Measurements from ENCODE around the gene MADCAM1.
"Not testable (repeated sequence)": the region's sequence is repeated elsewhere in the genome, so short reads cannot be mapped to it uniquely, and the experiment has no call there.

The MADCAM1 gene

DNA sequence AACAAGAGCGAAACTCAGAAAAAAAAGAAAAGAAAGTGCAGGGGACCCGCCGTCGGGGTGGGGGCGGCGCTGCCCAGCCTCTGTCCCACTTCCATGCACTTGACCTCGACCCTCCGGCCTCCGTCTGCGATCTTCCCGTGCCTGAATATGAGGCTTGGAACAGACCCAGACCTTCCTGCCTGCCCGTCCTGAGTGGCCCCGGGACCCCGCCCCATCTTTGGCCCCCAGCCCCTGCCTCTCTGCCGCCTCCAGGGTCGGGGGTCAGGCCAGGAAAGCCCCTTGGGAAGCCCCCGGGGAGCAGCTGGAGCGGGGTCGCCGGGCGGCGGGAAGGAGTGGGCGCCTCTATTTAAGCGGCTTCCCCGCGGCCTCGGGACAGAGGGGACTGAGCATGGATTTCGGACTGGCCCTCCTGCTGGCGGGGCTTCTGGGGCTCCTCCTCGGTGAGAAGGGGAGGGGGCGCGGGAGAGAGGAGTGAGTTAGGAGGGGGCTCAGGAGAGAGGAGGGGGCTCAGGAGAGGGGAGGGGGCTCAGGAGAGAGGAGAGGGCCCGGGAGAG, at the start of gene MADCAM1:
Gene MADCAM1 (plus strand): TSS at position 375 of the 554 bp plus-strand sequence. CDS start 14 bp downstream, at position 389.
- no peak for FAIRE-seq

DNA sequence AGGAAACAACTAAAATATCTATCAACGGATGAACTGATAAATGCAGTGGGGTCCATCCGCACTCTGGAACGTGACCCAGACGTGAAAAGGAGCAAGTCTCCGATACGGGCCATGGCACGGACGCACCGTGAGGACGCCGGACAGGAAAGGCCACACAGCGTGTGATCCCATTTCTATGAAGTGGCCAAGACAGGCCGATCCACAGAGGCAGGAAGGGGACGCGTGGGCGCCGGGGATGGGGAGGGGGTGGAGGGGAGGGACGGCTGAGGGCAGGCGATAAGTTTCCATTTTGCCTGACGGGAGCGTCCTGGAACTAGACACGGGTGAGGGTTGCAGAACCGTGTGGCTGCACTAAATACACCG, 49.2 kb upstream of the MADCAM1 start:
- FAIRE-seq, result no peak

DNA sequence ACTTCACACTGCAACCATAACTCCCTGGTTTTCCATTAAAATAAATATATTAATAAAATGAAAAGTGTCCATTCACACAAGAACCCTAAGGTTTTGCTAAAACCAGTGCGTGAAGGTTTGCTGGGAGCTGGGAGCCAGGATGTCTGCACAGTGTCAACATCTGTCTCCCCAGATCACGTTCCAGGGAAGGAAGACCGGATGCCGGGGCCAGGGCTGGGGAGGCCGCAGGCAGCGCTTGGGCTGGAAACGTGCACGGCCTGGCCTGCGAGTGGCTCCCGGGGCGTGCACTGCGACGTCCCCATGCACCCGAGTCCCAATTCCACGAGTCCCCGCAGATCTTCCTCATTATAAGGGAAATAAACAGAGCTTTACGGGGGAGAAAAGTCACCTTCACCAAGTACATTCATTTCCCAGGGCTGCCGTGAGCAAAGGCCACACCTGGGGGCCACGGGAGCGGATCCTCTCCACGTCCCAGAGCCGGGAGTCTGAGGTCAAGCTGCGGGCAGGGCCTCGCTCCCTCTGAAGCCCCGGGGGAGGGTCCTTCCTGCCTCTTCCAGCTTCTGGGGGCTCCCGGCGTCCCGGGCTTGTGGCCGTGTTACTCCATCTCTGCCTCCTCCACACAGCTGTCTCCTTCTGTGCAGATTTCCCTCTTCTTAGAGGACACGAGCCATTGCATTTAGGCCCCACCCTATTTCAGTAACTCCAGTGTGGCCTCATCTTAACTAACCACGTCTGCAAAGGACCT, 48.3 kb upstream of the MADCAM1 start:
- FAIRE-seq, result peak; percentile 61

DNA sequence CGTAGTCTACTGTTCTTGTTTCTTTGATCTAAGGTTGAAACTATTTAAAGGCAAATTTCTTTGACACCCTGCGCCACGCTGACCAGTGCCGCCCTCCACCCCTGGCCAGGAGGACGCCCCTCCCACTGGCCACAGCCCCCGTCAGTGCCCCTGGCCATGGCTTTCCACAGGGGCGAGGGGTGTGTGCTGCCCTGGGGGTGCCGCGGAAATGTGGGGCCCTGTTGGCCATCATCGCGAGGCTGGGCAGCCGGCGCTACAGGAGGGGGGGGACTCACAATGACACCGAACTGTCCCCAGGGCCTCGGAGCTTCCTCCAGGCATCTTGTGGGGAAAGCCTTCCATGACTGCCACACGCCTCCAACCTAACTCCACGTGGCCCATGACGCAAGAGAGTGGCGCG, 46.4 kb upstream of the MADCAM1 start:
- FAIRE-seq, result no peak

DNA sequence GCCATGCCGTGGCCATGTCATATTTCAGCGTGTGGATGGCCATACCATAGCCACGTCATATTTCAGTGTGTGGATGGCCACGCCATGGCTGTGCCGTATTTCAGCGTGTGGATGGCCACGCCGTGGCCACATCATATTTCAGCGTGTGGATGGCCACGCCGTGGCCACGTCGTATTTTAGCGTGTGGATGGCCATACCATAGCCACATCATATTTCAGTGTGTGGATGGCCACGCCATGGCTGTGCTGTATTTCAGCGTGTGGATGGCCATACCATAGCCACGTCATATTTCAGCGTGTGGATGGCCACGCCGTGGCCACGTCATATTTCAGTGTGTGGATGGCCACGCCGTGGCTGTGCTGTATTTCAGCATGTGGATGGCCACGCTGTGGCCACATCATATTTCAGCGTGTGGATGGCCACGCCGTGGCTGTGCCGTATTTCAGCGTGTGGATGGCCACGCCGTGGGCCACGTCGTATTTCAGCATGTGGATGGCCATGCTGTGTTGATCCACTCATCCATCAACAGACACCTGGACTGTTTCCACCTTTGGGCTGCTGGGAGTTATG, 45.3 kb upstream of the MADCAM1 start:
- not testable (repeated sequence) for FAIRE-seq

DNA sequence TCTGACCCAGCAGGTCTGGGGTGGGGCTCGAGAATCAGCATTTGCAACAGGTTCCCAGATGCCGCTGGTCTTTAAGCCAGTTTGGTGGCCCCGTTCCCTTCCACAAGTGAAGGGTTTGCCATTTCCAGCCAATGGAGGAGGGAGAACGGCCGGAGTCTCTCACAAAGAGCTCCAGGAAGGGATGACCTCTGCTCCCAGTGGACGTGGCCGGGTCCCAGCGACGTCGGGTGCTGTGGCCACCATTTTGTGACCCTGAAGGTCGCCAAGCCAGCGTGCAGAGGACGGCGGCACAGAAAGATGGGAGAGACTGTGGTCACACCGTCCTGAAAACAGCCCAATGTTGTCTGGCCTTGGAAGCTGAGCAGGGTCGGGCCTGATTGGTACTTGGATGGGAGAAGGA, 43.5 kb upstream of the MADCAM1 start:
- no peak for FAIRE-seq

DNA sequence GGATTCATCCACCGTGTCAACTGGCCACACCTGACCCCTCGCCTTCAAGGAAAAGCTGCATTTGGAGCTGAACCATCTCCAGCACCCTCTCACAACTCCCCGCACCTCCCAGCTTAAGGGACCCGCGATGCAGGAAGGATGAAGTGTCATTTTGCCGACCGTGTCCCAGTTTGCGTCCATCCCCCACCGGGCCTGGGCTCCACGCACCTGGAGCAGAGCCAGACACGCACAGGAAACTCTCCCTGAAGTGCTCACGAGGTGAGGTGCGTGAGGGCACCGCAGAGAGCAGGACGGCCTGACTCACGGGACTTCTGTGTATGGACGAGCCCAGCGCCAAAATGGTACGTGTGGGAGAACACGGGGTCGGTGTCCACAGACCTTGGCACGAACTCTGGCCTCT, 42.7 kb upstream of the MADCAM1 start:
- FAIRE-seq, result no peak

DNA sequence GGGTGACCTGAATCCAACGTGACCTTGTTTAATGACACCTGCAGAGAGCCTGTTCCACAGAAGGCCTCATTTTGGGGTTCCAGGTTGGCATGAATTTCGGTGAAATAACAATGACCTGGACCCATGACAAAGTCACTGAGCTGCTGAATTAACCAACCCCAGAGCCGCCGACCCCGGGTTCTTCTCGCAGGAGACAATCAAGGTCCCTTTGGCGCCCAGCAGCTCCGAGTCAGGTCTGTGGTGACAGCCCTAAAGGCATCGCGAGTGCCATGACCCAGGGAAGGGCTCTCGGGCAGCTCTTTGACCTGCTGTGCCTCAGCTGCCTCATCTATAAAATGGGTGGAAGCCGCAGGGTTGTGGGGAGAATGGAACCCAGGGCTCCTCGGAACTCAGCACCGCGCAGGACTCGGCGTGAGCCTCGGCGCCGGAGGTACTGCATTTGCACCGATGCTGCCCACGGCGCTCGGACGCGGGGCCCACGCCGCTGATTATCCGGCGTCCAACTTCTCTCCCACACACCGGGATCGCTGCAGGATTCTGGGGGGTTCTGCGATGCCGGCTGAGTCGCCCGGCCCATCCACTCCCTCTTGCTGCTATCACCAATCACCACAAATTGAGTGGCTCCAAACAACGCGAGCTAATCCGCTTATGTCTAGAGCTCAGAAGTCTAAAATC, 41.1 kb upstream of the MADCAM1 start:
- no peak for FAIRE-seq

DNA sequence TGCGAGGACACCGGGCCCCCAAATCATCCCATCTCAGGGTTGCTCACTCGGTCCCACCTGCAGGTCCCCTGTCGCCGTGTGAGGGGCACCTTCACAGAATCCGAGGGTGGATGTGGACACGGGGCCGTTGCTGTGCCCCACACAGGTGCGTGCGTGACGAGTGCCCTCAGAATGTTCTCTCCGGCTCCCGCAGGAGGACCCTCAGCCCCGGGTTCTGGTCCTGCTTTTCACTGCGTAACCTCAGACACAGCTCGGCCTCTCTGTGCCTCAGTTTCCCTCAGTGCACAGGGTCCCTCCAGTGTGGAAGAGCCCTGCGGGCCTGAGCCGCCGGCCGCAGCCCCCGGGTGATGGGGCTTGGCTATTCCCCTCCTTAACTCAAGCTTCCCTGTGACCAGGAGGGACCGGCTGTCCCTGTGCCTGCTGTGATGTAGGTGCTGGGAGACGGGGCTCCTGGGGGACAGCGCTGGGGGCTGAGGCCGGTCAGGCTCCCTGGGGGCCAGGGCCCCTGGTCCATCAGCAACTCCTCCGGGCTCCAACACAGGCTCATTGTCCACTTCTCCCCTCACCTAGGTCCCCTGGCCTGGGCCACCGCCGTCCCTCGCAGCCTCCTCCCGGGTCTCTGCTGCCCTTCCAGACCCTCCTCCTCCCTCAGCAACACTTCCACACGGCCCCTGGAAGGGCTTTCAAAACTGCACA, 40.3 kb upstream of the MADCAM1 start:
- FAIRE-seq, result no peak

DNA sequence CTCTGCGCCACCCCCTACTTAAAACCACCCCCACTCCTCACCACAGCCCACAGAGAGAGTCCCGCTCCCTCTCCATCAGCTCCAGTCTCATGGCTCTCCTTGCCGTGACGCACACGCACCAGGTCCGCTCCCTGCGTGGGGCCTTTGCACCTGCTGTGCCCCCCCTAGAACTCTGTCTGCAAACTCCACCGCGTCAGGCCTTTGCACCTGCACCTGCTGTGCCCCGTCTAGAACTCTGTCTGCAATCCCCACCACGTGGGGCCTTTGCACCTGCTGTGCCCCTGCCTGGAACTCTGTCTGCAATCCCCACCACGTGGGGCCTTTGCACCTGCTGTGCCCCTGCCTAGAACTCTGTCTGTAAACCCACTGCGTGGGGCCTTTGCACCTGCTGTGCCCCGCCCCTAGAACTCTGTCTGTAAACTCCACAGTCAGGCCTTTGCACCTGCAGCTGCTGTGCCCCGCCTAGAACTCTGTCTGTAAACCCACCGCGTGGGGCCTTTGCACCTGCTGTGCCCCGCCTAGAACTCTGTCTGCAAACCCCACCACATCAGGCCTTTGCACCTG, 39.7 kb upstream of the MADCAM1 start:
- no peak for FAIRE-seq

DNA sequence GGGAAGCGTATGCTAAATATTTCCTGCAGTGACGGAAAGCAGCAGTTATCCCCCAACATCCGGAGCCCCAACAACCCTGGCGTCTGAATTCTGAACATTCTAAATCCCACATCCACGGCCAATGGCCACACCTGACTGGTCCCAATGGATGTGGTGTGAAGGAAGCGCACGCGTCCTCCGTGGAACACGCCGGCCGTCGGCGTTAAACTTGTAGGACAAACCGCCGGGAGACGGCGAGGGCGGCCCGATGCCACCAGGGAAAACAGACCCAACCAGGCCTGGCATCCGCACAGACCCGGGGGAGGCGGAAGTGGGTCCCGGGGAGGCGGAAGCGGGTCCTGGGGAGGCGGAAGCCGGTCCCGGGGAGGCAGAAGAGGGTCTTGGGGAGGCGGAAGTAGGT, 38.6 kb upstream of the MADCAM1 start:
- no peak for FAIRE-seq

DNA sequence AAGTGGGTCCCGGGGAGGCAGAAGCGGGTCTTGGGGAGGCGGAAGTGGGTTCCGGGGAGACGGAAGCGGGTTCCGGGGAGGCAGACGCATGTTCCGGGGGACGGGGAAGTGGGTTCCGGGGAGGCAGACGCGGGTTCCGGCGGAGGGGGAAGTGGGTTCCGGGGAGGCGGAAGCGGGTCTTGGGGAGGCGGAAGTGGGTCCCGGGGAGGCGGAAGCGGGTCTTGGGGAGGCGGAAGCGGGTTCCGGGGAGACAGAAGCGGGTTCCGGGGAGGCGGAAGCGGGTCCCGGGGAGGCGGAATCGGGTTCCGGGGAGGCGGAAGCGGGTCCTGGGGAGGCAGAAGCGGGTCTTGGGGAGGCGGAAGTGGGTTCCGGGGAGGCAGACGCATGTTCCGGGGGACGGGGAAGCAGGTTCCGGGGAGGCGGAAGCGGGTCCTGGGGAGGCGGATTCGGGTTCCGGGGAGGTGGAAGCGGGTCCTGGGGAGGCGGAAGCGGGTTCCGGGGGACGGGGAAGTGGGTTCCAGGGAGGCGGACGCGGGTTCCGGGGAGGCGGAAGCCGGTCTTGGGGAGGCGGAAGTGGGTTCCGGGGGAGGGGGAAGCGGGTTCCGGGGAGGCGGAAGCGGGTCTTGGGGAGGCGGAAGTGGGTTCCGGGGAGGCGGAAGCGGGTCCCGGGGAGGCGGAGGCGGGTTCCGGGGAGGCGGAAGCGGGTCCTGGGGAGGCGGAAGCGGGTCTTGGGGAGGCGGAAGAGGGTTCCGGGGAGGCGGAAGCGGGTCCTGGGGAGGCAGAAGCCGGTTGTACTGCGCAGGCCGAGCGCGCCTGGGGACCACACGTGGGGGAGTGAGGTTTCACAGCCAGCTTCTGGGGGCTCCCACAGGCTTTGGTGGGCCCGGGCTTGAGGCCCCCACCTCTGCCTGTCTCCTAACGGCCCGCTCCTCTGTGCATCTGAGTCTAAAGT, 37.9 kb upstream of the MADCAM1 start:
- no peak for FAIRE-seq

DNA sequence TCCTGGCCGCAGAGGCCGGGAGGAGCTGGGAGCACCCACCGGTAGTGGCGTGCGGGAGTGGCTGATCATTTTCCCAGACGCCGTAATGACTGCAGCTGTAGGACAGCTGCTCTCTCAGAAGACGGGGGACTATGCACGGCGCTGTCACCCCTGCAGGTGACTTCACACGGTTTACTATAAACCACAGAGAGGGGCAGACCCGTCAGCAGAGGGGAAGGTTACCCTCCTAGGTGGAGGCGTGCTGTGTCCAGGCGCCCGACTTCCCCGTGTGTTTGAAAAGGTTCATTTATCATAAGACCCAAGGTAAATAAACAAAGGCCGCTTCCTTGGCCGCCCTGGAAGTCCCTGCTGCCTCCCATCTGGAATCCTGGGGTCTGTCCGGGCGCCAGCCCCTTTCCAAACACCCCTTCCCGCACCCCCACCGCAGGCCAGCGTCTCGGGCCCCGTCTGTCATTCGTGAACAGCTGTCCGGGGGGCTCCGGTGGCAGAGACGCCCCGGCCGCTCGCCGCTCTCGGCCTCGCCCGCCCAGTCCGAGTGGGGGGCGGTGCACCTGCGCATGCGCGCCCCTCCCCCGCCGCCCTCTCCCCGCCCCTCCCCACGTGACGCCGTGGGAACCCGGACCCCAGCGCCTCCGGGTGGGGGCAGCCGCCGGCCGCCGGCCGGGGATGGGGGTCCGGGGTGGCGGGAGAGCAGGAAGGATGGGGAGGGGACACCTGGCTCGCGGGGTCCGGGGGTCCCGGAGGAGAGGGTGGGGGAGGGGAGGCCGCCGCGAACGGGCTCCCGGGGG, 36.4 kb upstream of the MADCAM1 start:
- FAIRE-seq, result no peak

DNA sequence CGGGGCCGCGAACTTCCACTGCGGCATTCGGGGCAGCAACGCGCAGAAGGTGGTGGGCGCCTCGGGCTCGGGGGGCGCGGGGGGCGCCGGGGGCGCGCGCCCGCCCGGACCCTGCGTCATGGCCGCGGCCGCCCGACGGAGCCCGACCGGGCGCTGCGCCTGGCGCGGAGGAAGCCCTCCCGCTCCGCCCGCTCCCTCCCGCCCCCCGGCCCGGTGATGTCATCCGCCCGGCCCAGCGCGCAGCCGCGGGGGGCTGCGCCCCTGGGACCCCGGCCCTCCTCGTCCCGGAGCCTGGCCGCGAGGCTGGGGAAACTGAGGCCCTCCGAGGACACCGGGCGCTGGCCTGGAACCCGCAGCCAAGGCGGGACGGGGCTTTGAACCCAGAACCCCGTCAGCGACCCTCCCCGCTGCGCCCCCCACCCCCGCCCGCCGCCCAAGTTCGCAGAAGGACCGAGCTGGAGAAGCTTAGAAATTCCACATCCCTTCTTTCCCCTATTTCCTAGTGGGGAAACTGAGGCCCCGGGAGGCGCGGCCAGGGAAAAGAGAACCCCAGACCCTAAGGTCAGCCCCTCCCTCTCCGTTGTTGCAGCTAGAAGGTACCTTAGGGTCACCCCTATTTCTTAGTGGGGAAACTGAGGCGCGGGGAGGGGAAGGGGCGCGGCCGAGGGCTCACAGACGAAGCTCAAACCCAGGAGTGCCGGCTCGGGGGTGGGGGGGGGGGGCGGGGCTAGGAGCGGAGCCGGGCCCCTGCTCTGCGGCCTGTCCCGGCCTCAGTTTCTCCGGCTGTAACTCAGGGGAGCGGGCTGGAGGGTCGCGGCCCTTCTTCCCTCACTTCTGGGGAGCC, 35.2 kb upstream of the MADCAM1 start, which contains the start of gene SHC2:
Gene SHC2 (minus strand): TSS at position 157 of the 844 bp plus-strand sequence. CDS start 37 bp downstream, at position 120.
- FAIRE-seq, result no peak

DNA sequence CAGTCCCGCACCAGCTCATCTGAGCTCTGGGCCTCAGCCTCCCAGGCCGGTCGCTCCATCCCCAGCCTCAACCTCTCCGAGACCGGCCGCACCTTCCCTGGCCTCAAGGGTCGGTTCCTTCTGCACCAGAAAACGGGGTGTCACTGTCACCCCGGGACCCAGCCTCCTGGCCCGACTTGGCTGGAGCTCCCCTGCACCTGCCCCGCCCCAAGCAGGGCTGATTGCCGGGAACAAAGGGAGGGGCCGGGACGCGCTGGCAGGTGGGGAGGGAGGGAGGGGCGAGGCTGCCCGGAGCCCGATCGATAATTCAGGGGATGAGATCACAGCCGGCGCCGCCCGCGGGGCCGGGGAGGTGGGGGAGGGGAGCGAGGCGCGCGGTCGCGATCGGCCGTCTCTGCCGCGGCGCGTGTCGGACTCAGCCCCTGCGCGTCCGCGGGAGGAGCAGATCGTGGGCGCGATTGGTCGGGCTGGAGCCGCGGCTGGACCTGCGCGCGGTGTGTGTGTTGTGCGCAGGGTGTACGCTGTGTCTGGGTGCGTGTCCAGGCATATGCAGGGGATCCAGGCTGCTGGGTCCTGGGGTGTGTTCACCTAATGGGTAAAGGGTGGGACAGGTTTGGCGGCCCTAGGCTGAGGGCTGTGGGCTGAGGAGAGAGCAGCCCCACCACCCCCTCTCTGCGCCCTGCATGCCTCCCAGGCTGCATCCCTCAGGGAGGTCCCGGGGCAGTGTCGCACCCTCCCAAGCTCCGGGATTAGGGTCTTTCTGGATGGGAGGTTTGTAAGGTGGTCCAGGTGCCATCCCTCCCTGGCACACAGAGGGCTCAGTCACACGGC, 34.4 kb upstream of the MADCAM1 start:
- FAIRE-seq, result no peak

DNA sequence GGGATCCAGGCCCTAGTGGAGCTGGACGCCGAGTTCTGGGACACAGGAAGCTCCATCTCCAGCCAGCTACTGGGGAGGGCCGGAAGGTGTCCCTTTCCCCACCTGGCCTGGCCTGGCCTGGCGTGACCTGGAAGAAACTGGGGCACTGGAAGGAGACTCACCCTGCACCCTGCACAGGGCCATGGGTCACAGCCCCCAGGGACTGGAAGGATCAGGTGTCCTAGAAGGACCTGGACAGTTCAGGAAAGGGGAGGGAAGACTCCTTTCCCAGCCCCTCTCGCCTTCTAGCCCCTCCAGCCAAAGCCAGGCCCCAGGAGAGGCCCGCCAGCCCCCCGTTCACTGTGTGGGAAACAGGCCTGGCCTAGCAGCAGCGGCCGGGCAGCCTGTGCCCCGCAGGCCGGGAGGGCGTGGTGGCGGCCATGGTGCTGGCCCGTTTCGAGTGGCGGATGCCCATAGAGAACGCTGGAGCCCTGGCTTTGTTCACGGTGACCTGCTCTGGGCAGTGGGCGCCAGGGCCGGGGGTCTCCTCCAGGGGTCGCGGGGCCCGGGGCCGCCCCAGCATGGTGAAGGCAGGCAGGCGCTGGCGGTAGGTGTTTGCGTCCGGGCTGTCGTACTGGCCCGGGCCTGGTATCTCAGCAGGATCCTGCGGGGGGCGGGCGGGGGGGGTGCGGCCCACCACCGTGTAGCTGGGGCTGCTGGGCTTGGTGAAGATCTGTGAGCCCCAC, 32.6 kb upstream of the MADCAM1 start:
- FAIRE-seq, result no peak

DNA sequence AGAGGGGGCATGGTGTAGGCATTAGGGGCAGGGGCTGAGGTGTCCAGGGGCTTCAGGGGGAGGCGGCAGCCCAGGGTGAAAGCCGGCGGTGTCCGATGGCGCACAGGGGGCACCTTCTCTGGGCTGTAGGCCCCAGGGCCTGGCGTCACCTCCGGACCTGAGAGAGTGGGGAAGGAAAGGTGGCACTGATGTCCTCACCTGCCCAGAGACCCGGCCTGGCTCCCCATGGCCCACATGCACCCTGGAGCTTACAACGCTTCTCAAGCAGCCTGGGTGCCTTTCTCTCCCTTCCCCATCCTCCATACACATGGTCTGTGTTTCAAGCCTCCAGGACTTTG, 32.1 kb upstream of the MADCAM1 start:
- no peak for FAIRE-seq

Measured in endometrium (tissue), 2 donors.